ENCODE measurements around the gene PRR30.

GRCh38 chr2:27139310-27139709 lies at the start of gene PRR30:
- no peak for TF ChIP-seq GATA2 (IDR thresholded peaks at IDR 0.05; ENCODE audit: low read depth, low read length)
- TF ChIP-seq GATA3 (IDR thresholded peaks at IDR 0.05; ENCODE audit: low read depth, low read length) = no peak
